ENCODE data around the gene DCST2. TPM values are rescaled to one million over a fixed set of nuclear protein-coding genes. Genes with fewer than 3 reads are reported as not detected.
A peak's percentile ranks its signal among the peaks of the same experiment; 100 is the strongest.

The DCST2 gene
- total RNA-seq, 1 experiment from 2014 or later, result not detected

DNA sequence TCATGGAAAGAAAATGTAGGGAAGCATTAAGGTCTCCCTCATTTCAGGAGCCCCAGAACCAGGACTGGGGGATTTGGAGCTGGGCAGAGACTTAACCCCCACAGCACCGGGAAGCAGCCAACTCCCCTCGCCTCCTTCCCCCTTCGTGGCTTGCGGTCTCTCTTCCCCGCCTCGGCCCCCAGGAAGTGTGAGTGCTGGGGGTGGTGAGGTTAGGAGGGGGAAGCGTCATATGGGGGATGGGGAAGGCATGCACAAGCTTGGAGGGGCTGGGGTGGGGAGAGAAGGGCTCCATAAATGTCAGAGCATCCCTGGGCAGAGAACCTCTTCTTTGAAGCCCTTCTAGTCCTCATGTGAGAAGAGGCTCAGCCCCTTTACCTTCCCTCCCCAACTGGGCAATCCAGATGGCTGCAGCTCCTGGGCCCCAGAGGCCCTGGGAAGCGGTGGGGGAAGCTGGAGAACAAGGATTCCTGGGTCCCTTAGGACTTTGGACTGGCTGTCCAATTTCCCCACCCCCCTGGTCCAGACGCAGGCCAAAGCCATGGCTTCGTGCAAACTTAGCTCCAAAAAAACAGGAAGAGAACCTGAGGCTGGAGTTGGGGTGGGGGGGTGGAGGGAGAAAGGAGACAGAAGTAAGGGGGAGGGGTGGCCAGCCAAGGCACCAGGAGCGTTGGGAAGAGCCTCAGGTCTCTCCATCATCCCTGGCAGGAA lies 23.2 kb downstream of the DCST2 start:
- no peak for DNase-seq (ENCODE audit: low read depth)

DNA sequence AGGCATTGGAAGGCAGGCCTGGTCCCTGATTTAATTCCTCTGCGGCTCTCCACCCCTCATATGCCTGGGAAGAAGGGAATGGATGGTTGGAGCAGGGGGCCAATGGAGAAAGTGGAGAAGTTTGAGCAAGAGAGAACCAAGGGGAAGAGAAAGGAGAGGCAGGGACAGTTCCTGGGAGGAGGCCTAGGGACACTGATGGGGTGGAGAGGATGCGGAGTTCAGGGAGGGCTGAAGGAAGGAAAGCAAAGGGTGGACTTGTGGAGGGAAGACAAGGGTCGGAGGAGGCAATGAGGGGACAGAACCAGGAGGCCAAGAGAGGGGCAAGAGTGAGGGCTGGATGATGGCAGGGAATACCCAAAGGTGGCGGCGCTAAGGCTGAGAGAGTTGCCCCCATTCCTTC lies 23.8 kb downstream of the DCST2 start:
- no peak for DNase-seq (ENCODE audit: low read depth)

DNA sequence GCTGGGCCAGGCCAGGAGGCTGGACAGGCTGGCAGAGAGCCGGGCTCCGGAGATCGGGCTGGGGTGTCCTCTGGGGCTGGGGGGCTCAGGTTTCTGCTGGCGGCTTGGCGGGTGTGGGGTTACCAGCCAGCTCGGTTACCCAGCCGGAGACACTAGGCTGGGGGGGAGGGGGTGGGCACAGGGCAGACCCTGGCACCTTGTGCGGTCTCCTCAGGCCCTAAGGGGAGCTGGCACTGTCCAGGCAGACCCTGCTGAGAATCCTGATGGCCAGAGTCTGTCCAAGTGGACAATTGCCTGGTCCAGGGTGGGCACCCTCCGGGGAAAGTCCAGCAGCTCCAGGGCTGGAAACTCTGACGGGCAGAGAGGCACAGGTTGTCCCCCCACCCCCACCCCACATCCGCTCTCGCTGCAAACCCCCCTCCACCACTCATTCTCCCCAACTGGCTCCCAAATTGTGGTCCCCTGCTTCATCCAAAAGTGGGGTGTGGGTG lies 24.3 kb downstream of the DCST2 start:
- no peak for DNase-seq (ENCODE audit: low read depth)

GRCh38 chr1:155008015-155008941 lies 25.3 kb downstream of the DCST2 start:
- DNase-seq (ENCODE audit: low read depth), result no peak

- no peak for DNase-seq (ENCODE audit: low read depth)
Measured at GRCh38 chr1:155007251-155007828, 26.2 kb downstream of the DCST2 start.

DNA sequence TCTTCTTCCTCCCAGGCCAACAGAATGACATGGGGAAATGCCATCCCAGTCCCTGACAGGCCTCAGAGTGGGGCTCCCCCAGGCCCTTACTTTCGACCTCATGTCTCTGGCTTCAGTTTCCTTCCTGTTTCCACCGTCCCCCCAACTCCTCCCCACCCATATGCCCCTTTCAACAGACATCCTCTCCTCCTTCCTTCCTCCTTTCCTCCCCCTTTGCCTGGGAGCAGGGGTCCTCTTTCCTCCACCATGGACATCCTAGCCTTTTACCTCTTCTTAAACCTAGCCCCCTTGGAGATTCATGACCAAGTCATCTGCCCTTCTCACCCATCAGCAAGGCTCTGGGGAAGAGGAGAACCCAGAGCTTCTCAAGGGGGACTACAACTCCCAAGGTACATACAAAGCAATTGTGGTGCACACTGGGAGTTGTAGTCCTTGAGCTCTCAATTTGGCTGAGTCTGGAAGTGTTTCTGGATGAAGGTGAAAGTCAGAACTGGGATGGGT lies 26.9 kb downstream of the DCST2 start:
- DNase-seq (ENCODE audit: low read depth), result no peak

- DNase-seq (ENCODE audit: low read depth), result peak; percentile 84
Measured at GRCh38 chr1:155005076-155006011, 28.2 kb downstream of the DCST2 start.

DNA sequence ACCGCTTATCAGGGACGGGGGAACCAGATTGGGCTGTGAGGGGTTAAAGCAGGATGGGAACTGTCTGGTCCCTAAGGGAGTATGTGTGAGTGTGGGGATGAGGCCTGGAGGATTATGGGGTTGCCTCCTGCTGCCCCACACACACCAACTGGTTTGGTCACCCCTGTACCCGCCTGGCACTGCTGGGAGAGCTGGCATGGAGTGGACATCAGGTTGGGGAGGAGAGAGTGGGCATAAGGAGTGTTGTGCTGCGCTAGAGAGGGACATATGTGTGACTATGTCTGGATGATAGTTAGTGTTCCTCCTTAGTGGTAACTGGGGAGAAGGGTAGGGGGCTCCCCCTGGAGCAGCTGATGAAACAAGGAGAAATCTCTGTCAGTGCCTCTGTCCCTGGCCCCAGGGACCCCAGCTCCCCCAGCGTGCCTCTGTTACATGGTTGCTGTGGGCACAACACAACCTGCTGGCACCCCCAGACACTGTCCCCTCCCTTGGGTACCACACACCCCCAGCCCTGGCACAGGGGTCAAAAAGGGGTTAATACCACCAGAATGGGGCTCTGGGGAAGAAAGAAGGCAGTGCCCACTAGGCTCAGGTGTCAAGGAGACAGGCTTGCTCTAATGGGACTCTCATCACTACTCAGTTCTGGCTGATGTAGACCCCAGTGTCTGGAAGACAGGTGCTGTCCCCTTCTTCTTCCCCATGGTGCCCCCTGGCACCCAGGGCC lies 29.1 kb downstream of the DCST2 start:
- DNase-seq (ENCODE audit: low read depth), result peak; percentile 35

DNA sequence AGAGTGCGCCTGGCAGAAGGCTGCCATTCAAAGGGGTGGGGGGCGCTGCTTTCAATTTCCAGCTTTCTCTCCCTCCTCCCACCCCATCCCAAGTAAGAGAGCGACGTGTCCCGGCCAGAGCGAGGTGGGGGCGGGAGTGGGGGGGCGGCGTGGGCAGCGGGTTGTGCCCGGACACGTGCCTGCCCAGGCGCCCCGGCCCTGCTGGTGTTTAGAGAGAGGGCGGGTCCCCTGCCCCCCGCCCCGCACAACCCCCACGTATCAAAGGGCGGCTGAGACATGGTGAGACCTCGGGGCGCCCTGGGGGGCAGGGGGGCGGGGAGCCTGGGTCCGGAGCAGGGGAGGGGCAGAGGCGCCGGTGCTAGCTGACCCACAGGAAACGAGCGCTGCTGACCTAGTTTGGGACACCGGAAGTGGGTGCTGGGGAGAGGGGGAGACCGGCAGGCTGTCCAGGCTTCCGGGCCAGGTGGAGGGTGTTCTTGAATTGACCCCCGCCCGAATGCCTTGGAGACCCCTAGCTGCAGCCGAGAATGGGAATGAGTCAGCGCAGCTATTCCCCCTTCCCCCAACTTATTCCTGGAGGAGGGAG lies 29.7 kb downstream of the DCST2 start:
- peak; percentile 80 for DNase-seq (ENCODE audit: low read depth)

- peak; percentile 63 for DNase-seq (ENCODE audit: low read depth)
Measured at GRCh38 chr1:155003227-155003765, 30.3 kb downstream of the DCST2 start.

- DNase-seq (ENCODE audit: low read depth), result peak; percentile 56
Measured at GRCh38 chr1:155002464-155003226, 30.9 kb downstream of the DCST2 start, which contains the start of gene ZBTB7B. Gene ZBTB7B, plus strand, starts transcription at chr1:155002802. Its CDS starts 11,859 bp downstream, at chr1:155014661.

DNA sequence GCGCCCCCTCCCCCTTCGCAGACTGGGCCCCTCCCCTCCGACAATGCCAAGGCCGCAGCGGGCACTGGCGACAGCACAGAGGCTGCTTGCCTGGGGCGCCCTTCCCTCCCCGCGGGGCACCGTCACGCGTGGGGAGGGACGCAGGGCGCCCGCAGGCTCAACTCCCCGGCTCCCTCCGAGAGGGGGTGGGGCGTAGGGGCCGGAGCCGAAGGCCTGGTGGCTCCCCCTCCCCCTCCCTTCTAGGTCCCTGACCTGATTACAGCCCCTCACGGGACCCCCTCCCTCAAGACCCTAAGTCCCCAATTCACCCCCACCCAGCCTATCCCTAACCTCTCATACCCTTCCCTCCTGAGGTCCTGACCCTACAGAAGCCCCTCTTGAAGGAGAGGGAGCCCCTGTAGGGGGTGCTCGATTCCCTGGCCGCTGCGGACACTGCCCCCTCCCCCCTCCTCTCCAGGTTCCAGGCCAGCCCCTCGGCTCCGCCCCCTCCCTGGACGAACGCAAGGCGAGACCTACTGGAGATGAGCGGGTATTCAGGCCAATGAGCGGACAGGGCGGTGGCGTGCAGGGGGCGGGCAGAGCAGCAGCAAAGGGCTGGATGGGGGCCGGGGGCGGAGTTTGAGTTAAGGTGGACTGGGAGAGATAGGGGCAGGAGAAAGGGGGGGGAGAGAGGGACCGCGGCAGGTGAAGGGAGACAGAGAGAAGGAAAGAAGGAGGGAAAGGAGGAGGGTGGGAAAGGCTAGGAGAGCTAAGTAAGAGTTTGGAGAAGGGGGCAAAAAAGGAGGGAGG lies 31.7 kb downstream of the DCST2 start:
- DNase-seq (ENCODE audit: low read depth), result peak; percentile 99

DNA sequence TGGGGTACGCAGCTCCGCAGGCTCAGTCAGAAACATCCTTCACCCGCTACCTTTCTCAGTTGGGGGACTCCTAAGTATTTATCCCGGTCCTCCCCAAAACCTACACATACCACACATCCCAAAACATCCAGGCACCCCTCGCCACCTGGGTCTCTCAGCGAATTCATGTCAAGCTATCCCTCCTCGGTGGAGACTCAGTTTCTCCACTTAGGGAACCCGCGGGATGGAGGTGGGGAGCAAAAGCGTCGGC lies 32.2 kb downstream of the DCST2 start:
- no peak for DNase-seq (ENCODE audit: low read depth)

DNA sequence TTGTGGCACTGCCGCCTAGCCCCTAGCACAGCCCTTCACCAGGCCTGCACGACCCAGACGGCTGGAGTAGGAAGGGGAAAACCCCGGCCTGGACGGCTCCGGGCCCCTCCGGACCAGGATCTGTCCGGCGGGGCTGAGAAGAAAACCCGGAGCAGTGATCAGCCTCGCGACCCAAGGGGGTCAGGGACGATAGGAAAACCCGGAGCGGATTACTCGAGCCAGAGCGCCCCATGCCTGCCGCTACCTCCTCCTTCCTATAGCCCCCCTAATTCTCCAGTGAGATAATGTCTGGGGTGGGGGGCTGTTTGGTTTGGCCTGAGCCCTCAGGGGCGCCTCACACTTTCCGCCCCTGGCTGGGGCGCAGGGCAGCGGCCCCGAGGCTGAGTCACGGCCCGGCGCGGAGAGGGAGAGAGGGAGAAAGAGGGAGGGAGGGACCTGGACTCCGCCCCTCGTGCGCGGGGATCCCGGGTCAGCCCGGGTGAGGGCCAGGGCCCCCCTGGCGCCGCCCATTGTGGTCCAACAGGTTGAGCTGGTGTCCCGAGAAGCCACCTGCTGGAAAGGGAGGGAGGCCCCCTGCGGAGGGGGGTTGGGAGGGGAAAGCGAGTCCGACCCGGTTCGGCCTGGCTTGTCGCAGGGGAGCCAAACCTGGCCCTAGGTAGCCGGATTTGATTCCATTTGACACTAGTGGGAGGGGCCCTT lies 32.7 kb downstream of the DCST2 start:
- DNase-seq (ENCODE audit: low read depth), result peak; percentile 91

- DNase-seq (ENCODE audit: low read depth), result no peak
Measured at GRCh38 chr1:155000411-155000725, 33.2 kb downstream of the DCST2 start.

GRCh38 chr1:154999571-155000410 lies 33.8 kb downstream of the DCST2 start:
- DNase-seq (ENCODE audit: low read depth), result no peak
